HepG2 (cell line): Measurements from ENCODE around the gene PIP4K2B. TPM values are rescaled to one million over a fixed set of nuclear protein-coding genes. Genes with fewer than 3 reads are reported as not detected.
A peak's percentile ranks its signal among the peaks of the same experiment; 100 is the strongest.

Source experiments
- GABPA ChIP-seq, 2 experiments: IDR thresholded peaks; 2 replicates each; pipeline ENCODE4 v1.6.1; 2011 to 2016; ENCODE audit warnings: low read depth in 2 of 2, low read length in 1 of 2, missing biosample characterization in 1 of 2, missing genetic modification characterization in 1 of 2
- NR3C1 ChIP-seq: sonication (generic); formaldehyde crosslinking; IDR thresholded peaks from 2 replicates; pipeline ENCODE4 v1.4.0; 2020; ENCODE audit warnings: missing genetic modification reagents
- SPEN ChIP-seq: sonication (generic); formaldehyde crosslinking; IDR thresholded peaks from 2 replicates; pipeline ENCODE4 v1.5.1; 2020; ENCODE audit warnings: low read depth, mild to moderate bottlenecking, missing genetic modification reagents
- ZFP37 ChIP-seq: sonication (generic); formaldehyde crosslinking; IDR thresholded peaks from 2 replicates; pipeline ENCODE4 v1.4.0; 2020; ENCODE audit warnings: missing genetic modification reagents, borderline replicate concordance
- ZNF3 ChIP-seq: IDR thresholded peaks from 2 replicates; pipeline ENCODE4 v1.7.0; 2017; ENCODE audit warnings: inconsistent platforms
- ZNF318 ChIP-seq: sonication (generic); formaldehyde crosslinking; IDR thresholded peaks from 2 replicates; pipeline ENCODE4 v1.4.0; 2020; ENCODE audit warnings: mild to moderate bottlenecking, missing genetic modification reagents
- ZNF33A ChIP-seq: sonication (generic); formaldehyde crosslinking; IDR thresholded peaks from 2 replicates; pipeline ENCODE4 v1.5.1; 2020; ENCODE audit warnings: missing genetic modification reagents, mild to moderate bottlenecking, moderate library complexity, borderline replicate concordance
- ZNF343 ChIP-seq: sonication (generic); formaldehyde crosslinking; IDR thresholded peaks from 2 replicates; pipeline ENCODE4 v1.4.0; 2020; ENCODE audit warnings: mild to moderate bottlenecking, missing genetic modification reagents
- ZNF768 ChIP-seq: sonication (generic); formaldehyde crosslinking; IDR thresholded peaks from 2 replicates; pipeline ENCODE4 v1.4.0; 2020; ENCODE audit warnings: missing genetic modification reagents
- ZNF780A ChIP-seq: sonication (generic); formaldehyde crosslinking; IDR thresholded peaks from 2 replicates; pipeline ENCODE4 v1.8.0; 2022; ENCODE audit warnings: mild to moderate bottlenecking, missing genetic modification reagents, moderate library complexity
- polyA plus RNA-seq, 8 experiments: library from polyadenylated mRNA; depleted of rRNA in 3 of 8; stranded (reverse) in 7 of 8; unstranded in 1 of 8; fragments of >200 nt; fragmentation: Illumina TruSeq in 4 of 8; extraction: Trizol in 4 of 8; gene quantifications; 2 replicates each; pipeline versions ENCODE4 v1.2.1 to v1.2.3, GENCODE V29; 2011 to 2016; ENCODE audit warnings: low read depth in 4 of 8, missing spikeins in 1 of 8, mixed read lengths in 1 of 8; ENCODE audit not compliant: insufficient read depth in 1 of 8
- total RNA-seq, 5 experiments: library from RNA; depleted of rRNA; stranded (reverse); fragments of >200 nt; fragmentation: Illumina TruSeq; extraction: Trizol; gene quantifications; 2 replicates each; pipeline ENCODE4 v1.2.3, GENCODE V29; 2016; ENCODE audit warnings: low read depth in 1 of 5
- TF ChIP-seq, protein P1 (sequence below): IDR thresholded peaks from 2 replicates; pipeline ENCODE4 v1.6.1; 2016; ENCODE audit warnings: low read depth, missing genetic modification reagents, missing compliant biosample characterization
- TF ChIP-seq, protein P2 (sequence below): IDR thresholded peaks from 2 replicates; pipeline ENCODE4 v1.6.1; 2016; ENCODE audit warnings: missing genetic modification reagents, missing compliant biosample characterization

The PIP4K2B gene
- total and polyA plus RNA-seq, 2 of the 13 experiments (the other 11 are each of a cell fraction or from before 2014, with no cell fraction given) = 20.4 to 54.0 TPM

DNA sequence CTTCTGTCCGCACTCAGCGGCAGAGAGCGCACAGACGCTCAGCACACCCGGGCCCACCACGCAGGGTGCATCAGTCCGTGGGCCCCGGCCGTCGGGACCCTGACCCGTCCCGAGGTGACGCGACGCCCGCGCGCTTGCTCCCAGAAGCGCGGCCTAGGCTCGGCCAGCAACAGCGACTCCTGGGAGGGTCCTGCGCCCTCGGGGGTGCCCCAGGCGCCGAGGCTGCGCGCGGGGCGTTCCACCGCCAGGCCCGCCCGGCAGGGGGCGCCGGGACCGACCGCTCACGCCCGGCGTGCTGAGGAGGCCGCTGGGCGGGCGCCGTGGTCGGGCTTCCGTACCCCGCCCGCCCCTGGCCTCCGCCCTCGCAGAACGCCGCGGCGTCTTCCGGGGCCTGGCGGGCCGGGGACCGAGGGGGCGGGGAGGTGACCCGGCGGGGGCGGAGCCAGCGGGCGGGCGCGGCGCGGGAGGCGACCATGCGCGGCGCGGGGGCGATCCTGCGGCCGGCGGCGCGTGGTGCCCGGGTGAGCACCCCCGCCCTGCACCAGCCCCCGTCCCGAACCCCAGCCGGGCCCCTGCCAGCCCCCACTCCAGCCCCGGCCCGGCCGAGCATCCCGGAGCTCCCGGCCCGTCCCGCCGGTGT is 69.3 kb downstream of the PIP4K2B start, which contains the start of gene CISD3 (continued):
- TF ChIP-seq ZNF318 (CRISPR knock-in tag) (no peak), ZFP37 (CRISPR knock-in tag) (no peak), NR3C1 (CRISPR knock-in tag) (no peak), ZNF343 (CRISPR knock-in tag) (no peak), ZNF780A (CRISPR knock-in tag) (no peak), ZNF768 (CRISPR knock-in tag) (peak; percentile 57; the same call in 1 of the 2 replicates), ZNF33A (CRISPR knock-in tag) (no peak), ZNF3 (CRISPR knock-in tag) (no peak), GABPA (IDR thresholded peaks at IDR 0.05; ENCODE audit: low read depth, low read length) (peak; percentile 51), GABPA (CRISPR knock-in tag; IDR thresholded peaks at IDR 0.05; ENCODE audit: low read depth) (no peak; the same call in 1 of the 2 replicates), SPEN (CRISPR knock-in tag) (peak; percentile 86; the same call in 1 of the 2 replicates)
- TF ChIP-seq, protein P1, sequence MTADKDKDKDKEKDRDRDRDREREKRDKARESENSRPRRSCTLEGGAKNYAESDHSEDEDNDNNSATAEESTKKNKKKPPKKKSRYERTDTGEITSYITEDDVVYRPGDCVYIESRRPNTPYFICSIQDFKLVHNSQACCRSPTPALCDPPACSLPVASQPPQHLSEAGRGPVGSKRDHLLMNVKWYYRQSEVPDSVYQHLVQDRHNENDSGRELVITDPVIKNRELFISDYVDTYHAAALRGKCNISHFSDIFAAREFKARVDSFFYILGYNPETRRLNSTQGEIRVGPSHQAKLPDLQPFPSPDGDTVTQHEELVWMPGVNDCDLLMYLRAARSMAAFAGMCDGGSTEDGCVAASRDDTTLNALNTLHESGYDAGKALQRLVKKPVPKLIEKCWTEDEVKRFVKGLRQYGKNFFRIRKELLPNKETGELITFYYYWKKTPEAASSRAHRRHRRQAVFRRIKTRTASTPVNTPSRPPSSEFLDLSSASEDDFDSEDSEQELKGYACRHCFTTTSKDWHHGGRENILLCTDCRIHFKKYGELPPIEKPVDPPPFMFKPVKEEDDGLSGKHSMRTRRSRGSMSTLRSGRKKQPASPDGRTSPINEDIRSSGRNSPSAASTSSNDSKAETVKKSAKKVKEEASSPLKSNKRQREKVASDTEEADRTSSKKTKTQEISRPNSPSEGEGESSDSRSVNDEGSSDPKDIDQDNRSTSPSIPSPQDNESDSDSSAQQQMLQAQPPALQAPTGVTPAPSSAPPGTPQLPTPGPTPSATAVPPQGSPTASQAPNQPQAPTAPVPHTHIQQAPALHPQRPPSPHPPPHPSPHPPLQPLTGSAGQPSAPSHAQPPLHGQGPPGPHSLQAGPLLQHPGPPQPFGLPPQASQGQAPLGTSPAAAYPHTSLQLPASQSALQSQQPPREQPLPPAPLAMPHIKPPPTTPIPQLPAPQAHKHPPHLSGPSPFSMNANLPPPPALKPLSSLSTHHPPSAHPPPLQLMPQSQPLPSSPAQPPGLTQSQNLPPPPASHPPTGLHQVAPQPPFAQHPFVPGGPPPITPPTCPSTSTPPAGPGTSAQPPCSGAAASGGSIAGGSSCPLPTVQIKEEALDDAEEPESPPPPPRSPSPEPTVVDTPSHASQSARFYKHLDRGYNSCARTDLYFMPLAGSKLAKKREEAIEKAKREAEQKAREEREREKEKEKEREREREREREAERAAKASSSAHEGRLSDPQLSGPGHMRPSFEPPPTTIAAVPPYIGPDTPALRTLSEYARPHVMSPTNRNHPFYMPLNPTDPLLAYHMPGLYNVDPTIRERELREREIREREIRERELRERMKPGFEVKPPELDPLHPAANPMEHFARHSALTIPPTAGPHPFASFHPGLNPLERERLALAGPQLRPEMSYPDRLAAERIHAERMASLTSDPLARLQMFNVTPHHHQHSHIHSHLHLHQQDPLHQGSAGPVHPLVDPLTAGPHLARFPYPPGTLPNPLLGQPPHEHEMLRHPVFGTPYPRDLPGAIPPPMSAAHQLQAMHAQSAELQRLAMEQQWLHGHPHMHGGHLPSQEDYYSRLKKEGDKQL = 0 out of 2 replicates have a peak, but pooled peaks have one; percentile 46
- TF ChIP-seq, protein P2, sequence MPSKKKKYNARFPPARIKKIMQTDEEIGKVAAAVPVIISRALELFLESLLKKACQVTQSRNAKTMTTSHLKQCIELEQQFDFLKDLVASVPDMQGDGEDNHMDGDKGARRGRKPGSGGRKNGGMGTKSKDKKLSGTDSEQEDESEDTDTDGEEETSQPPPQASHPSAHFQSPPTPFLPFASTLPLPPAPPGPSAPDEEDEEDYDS (CRISPR knock-in tag) = no peak
